A673 (cell line): ENCODE measurements around the gene CREB3L2. TPM values are rescaled to one million over a fixed set of nuclear protein-coding genes. Genes with fewer than 3 reads are reported as not detected.

Source experiments
- BruUV-seq: library from RNA; stranded (reverse); fragments of 400-500 nt; replicated peaks from 2 replicates; lab custom pipeline; 2021; lab: Mats Ljungman, UMichigan
- CTCF ChIA-PET: fragments of 300-600 bp; sonication (Branson Sonifier 250); formaldehyde crosslinking; loops from one replicate; lab custom pipeline; 2022; ENCODE audit warnings: antibody characterized with exemption; lab: Charles Lee
- POLR2A ChIA-PET: fragments of 300-600 bp; sonication (Branson Sonifier 250); formaldehyde crosslinking; loops from one replicate; lab custom pipeline; 2022; ENCODE audit warnings: antibody characterized with exemption; ENCODE audit not compliant: low non-redundant PET; lab: Charles Lee
- DNase-seq: peaks from one replicate; pipeline ENCODE4 v3.0.0-alpha.2; 2015; ENCODE audit warnings: low spot score
- H3K27ac ChIP-seq: fragments of 200-600 bp; sonication (generic); 2 replicates; pipeline ENCODE4 v1.5.1; 2016; ENCODE audit warnings: mixed run types, low read depth, mild to moderate bottlenecking, mixed read lengths, antibody characterized with exemption, low read length; ENCODE audit not compliant: poor library complexity, severe bottlenecking
- H3K27me3 ChIP-seq: fragments of 200-600 bp; sonication (generic); replicated peaks from 2 replicates; pipeline ENCODE4 v1.6.1; 2017; ENCODE audit warnings: mixed run types, low read depth, mild to moderate bottlenecking, mixed read lengths, antibody characterized with exemption, low read length; ENCODE audit not compliant: insufficient read depth, poor library complexity
- H3K36me3 ChIP-seq: fragments of 200-600 bp; sonication (generic); 2 replicates; pipeline ENCODE4 v1.6.1; 2016; ENCODE audit warnings: mixed run types, mild to moderate bottlenecking, mixed read lengths, antibody characterized with exemption, low read length; ENCODE audit not compliant: insufficient read depth, poor library complexity, severe bottlenecking
- H3K4me1 ChIP-seq: fragments of 200-600 bp; sonication (generic); 2 replicates; pipeline ENCODE4 v1.6.1; 2017; ENCODE audit warnings: mixed run types, mild to moderate bottlenecking, mixed read lengths, antibody characterized with exemption, low read length; ENCODE audit not compliant: insufficient read depth, poor library complexity, severe bottlenecking
- H3K4me3 ChIP-seq: fragments of 200-600 bp; sonication (generic); 2 replicates; pipeline ENCODE4 v1.5.1; 2016; ENCODE audit warnings: low read depth, mixed run types, mild to moderate bottlenecking, mixed read lengths, low read length; ENCODE audit not compliant: poor library complexity, severe bottlenecking
- H3K9me3 ChIP-seq: fragments of 200-600 bp; sonication (generic); 2 replicates; pipeline ENCODE4 v1.6.1; 2016; ENCODE audit warnings: mixed run types, low read depth, mild to moderate bottlenecking, mixed read lengths, antibody characterized with exemption, low read length; ENCODE audit not compliant: poor library complexity, severe bottlenecking
- EZH2 ChIP-seq: fragments of 200-600 bp; sonication (generic); IDR thresholded peaks from 2 replicates; pipeline ENCODE4 v1.6.1; 2017; ENCODE audit warnings: borderline replicate concordance, low read depth, mild to moderate bottlenecking, mixed read lengths, antibody characterized with exemption, low read length; ENCODE audit not compliant: poor library complexity, severe bottlenecking
- intact Hi-C: fragments of 100-400 bp; cut with micrococcal nuclease; formaldehyde crosslinking; loops from one replicate; pipeline ENCODE4 v1.10.0; 2022; ENCODE audit not compliant: unreplicated experiment
- total RNA-seq: library from RNA; stranded (reverse); gene quantifications from 2 replicates; pipeline ENCODE4 v1.2.3, GENCODE V29; 2021
- TF ChIP-seq, protein P1 (sequence below): fragments of 300-800, 200-600 bp; sonication (generic); conservative IDR thresholded peaks from 2 replicates; pipeline ENCODE4 v1.5.1; 2017; ENCODE audit warnings: low read depth, mild to moderate bottlenecking, antibody characterized with exemption, low read length, moderate library complexity, mixed read lengths

CREB3L2 gene
- total RNA-seq, 1 experiment from 2014 or later: 17.0 TPM

GRCh38 chr7:137994216-137994615, 7.7 kb downstream of the CREB3L2 start:
- H3K9me3 ChIP-seq: no peaks in the 10 kb centered on the region
- TF ChIP-seq, protein P1, sequence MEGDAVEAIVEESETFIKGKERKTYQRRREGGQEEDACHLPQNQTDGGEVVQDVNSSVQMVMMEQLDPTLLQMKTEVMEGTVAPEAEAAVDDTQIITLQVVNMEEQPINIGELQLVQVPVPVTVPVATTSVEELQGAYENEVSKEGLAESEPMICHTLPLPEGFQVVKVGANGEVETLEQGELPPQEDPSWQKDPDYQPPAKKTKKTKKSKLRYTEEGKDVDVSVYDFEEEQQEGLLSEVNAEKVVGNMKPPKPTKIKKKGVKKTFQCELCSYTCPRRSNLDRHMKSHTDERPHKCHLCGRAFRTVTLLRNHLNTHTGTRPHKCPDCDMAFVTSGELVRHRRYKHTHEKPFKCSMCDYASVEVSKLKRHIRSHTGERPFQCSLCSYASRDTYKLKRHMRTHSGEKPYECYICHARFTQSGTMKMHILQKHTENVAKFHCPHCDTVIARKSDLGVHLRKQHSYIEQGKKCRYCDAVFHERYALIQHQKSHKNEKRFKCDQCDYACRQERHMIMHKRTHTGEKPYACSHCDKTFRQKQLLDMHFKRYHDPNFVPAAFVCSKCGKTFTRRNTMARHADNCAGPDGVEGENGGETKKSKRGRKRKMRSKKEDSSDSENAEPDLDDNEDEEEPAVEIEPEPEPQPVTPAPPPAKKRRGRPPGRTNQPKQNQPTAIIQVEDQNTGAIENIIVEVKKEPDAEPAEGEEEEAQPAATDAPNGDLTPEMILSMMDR: no peak
- TF ChIP-seq EZH2: no peak
- CTCF ChIA-PET: no interaction called here
- BruUV-seq: no TSS peak
- POLR2A ChIA-PET: no interaction called here
- no peak for DNase-seq
- H3K4me1 ChIP-seq: peaks cover 6% of the 10 kb centered on the region
- no peak overlapping the region for H3K27ac ChIP-seq
- no peaks in the 10 kb centered on the region for H3K36me3 ChIP-seq
- no peak overlapping the region for H3K4me3 ChIP-seq
- no peaks in the 10 kb centered on the region for H3K27me3 ChIP-seq
- intact Hi-C loops: no loop called here

- no peaks in the 10 kb centered on the region for H3K9me3 ChIP-seq
- CTCF ChIA-PET: no interaction called here
- no TSS peak for BruUV-seq
- H3K36me3 ChIP-seq: no peaks in the 10 kb centered on the region
- intact Hi-C loops: no loop called here
- POLR2A ChIA-PET: no interaction called here
- no peak for TF ChIP-seq EZH2
- TF ChIP-seq, protein P1: no peak
- no peak for DNase-seq
- H3K4me3 ChIP-seq: no peak overlapping the region
- H3K4me1 ChIP-seq: peaks cover 6% of the 10 kb centered on the region
- no peaks in the 10 kb centered on the region for H3K27me3 ChIP-seq
- H3K27ac ChIP-seq: no peak overlapping the region
Observed at GRCh38 chr7:137993395-137993743, 8.5 kb downstream of the CREB3L2 start.

- ChIA-PET POLR2A (no interaction called here), CTCF (no interaction called here)
- Histone ChIP-seq H3K4me3 (no peak overlapping the region), H3K27me3 (no peaks in the 10 kb centered on the region), H3K4me1 (peaks cover 6% of the 10 kb centered on the region), H3K27ac (no peak overlapping the region), H3K36me3 (no peaks in the 10 kb centered on the region), H3K9me3 (no peaks in the 10 kb centered on the region)
- no TSS peak for BruUV-seq
- TF ChIP-seq, protein P1: no peak
- no peak for TF ChIP-seq EZH2
- intact Hi-C loops: no loop called here
- no peak for DNase-seq
Observed at GRCh38 chr7:137992550-137993394, 9.1 kb downstream of the CREB3L2 start.
